Panc1 (cell line): ENCODE results near the gene CRYBG3. TPM values are rescaled to one million over a fixed set of nuclear protein-coding genes. Genes with fewer than 3 reads are reported as not detected.
A peak's percentile ranks its signal among the peaks of the same experiment; 100 is the strongest.

Source experiments
- ATAC-seq: fragments of 200-7000 bp; cut with Tn5 transposase; 2 replicates; pipeline ENCODE4 v1.9.1; 2020; ENCODE audit warnings: mild to moderate bottlenecking, moderate library complexity
- BruUV-seq: library from RNA; stranded (reverse); fragments of 400-500 nt; replicated peaks from 2 replicates; lab custom pipeline; 2021; lab: Mats Ljungman, UMichigan
- CTCF ChIA-PET: fragments of 300-600 bp; sonication (Branson Sonifier 250); formaldehyde crosslinking; loops from one replicate; lab custom pipeline; 2022; ENCODE audit warnings: antibody characterized with exemption; lab: Charles Lee
- POLR2A ChIA-PET: fragments of 300-600 bp; sonication (Branson Sonifier 250); formaldehyde crosslinking; loops from one replicate; lab custom pipeline; 2022; ENCODE audit warnings: antibody characterized with exemption; lab: Charles Lee
- DNase-seq: peaks from one replicate; pipeline ENCODE4 v3.0.0-alpha.2; 2010; ENCODE audit warnings: low read depth, low spot score
- H3K27ac ChIP-seq: 2 replicates; pipeline ENCODE4 v1.5.1; 2011; ENCODE audit warnings: mild to moderate bottlenecking, low read length, inconsistent platforms
- H3K27me3 ChIP-seq: fragments of 200-500 bp; sonication (Bioruptor generic); 2 replicates; pipeline ENCODE4 v1.6.0; 2014; ENCODE audit warnings: low read length, inconsistent platforms; ENCODE audit not compliant: control insufficient read depth, insufficient read depth
- H3K36me3 ChIP-seq: fragments of 200-500 bp; sonication (Bioruptor generic); 2 replicates; pipeline ENCODE4 v1.5.1; 2014; ENCODE audit warnings: inconsistent platforms, mild to moderate bottlenecking, low read length, moderate library complexity; ENCODE audit not compliant: control insufficient read depth, insufficient read depth
- H3K4me1 ChIP-seq: 2 replicates; pipeline ENCODE4 v1.5.1; 2011; ENCODE audit warnings: inconsistent platforms, mild to moderate bottlenecking, low read length, moderate library complexity; ENCODE audit not compliant: control insufficient read depth, insufficient read depth
- H3K4me3 ChIP-seq, 2 experiments: 2 replicates each; pipeline ENCODE4 v1.5.1; 2011 to 2012; ENCODE audit warnings: low read depth in 2 of 2, low read length in 2 of 2, mild to moderate bottlenecking in 2 of 2, inconsistent platforms in 1 of 2, moderate library complexity in 1 of 2
- H3K9me3 ChIP-seq: fragments of 200-500 bp; sonication (Bioruptor generic); 2 replicates; pipeline ENCODE4 v1.5.1; 2014; ENCODE audit warnings: low read depth, mild to moderate bottlenecking, inconsistent platforms, low read length, moderate library complexity; ENCODE audit not compliant: control insufficient read depth, insufficient read depth
- POLR2AphosphoS5 ChIP-seq: IDR thresholded peaks from 2 replicates; pipeline ENCODE4 v1.6.1; 2012; ENCODE audit warnings: mild to moderate bottlenecking, low read depth, low read length, moderate library complexity
- REST ChIP-seq, 2 experiments: IDR thresholded peaks; 2 replicates each; pipeline ENCODE4 v1.6.1; 2011 to 2012; ENCODE audit warnings: low read depth in 2 of 2, control low read depth in 1 of 2, low read length in 1 of 2, mild to moderate bottlenecking in 1 of 2, moderate library complexity in 1 of 2; ENCODE audit not compliant: insufficient read depth in 1 of 2
- SIN3A ChIP-seq: IDR thresholded peaks from 2 replicates; pipeline ENCODE4 v1.6.1; 2012; ENCODE audit warnings: low read depth, mild to moderate bottlenecking, low read length, moderate library complexity, borderline replicate concordance; ENCODE audit not compliant: insufficient read depth
- TCF7L2 ChIP-seq: IDR thresholded peaks from 2 replicates; pipeline ENCODE4 v1.6.1; 2011; ENCODE audit warnings: mild to moderate bottlenecking, low read depth, low read length, inconsistent platforms
- in situ Hi-C: cut with HindIII; loops from 2 replicates; pipeline ENCODE4 v1.10.0; 2016; ENCODE audit warnings: low sequenced_read_pairs, low pct_unique_long_range_greater_than_20kb
- intact Hi-C: fragments of 100-400 bp; cut with micrococcal nuclease; formaldehyde crosslinking; loops from one replicate; pipeline ENCODE4 v1.10.0; 2022; ENCODE audit not compliant: unreplicated experiment
- total RNA-seq: library from RNA; stranded (reverse); gene quantifications from one replicate; pipeline ENCODE4 v1.2.1, GENCODE V29; 2021; ENCODE audit not compliant: unreplicated experiment
- TF ChIP-seq, protein P1 (sequence below): fragments of 450-650 bp; IDR thresholded peaks from 2 replicates; pipeline ENCODE4 v1.5.1; 2017; ENCODE audit warnings: mild to moderate bottlenecking

Gene CRYBG3
- total RNA-seq, 1 experiment from 2014 or later: 24.6 TPM

DNA sequence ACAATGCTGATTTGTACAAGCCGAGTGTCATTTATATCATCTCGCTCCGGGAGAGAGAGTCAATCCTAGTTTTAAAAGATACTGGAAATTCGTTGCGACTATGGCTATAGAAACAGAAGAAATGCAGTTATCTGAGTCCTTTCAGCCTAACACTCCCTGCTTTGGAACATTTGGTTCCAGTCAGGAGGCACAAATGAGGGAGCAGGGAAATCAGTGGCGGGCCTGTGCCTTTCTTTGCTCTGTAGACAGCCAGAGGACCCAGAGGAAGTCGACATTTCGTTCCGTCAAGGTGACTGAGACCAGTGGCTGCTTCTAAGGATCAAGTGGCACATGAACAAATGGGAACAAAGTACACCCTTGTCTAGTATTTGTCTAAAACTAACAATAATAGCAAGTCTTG, 151.2 kb downstream of the CRYBG3 start:
- Histone ChIP-seq H3K27me3 (no peaks in the 10 kb centered on the region; the same call in 1 of the 2 replicates), H3K4me3 (peak overlapping the region; percentile 69 to 74), H3K4me1 (peaks cover 20% of the 10 kb centered on the region), H3K36me3 (no peaks in the 10 kb centered on the region), H3K9me3 (no peaks in the 10 kb centered on the region), H3K27ac (peak overlapping the region; percentile 82)
- in situ Hi-C loops (no loop called here), intact Hi-C loops (loop anchor here (5.0 kb wide), 1 partner anchor 49 kb away; no protein-coding TSS in a partner anchor)
- CTCF ChIA-PET: no interaction called here
- POLR2A ChIA-PET: no interaction called here
- DNase-seq (no peak), ATAC-seq (no peak)
- no TSS peak for BruUV-seq
- no peak for TF ChIP-seq SIN3A
- TF ChIP-seq TCF7L2: no peak

- POLR2A ChIA-PET: no interaction called here
- Histone ChIP-seq H3K4me3 (no peak overlapping the region), H3K36me3 (no peaks in the 10 kb centered on the region), H3K4me1 (peaks cover 20% of the 10 kb centered on the region), H3K27me3 (no peaks in the 10 kb centered on the region; the same call in 1 of the 2 replicates), H3K27ac (no peak overlapping the region), H3K9me3 (no peaks in the 10 kb centered on the region)
- no TSS peak for BruUV-seq
- CTCF ChIA-PET: no interaction called here
- intact Hi-C loops (loop anchor here (5.0 kb wide), 1 partner anchor 47 kb away; no protein-coding TSS in a partner anchor), in situ Hi-C loops (no loop called here)
- TF ChIP-seq, protein P1, sequence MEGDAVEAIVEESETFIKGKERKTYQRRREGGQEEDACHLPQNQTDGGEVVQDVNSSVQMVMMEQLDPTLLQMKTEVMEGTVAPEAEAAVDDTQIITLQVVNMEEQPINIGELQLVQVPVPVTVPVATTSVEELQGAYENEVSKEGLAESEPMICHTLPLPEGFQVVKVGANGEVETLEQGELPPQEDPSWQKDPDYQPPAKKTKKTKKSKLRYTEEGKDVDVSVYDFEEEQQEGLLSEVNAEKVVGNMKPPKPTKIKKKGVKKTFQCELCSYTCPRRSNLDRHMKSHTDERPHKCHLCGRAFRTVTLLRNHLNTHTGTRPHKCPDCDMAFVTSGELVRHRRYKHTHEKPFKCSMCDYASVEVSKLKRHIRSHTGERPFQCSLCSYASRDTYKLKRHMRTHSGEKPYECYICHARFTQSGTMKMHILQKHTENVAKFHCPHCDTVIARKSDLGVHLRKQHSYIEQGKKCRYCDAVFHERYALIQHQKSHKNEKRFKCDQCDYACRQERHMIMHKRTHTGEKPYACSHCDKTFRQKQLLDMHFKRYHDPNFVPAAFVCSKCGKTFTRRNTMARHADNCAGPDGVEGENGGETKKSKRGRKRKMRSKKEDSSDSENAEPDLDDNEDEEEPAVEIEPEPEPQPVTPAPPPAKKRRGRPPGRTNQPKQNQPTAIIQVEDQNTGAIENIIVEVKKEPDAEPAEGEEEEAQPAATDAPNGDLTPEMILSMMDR: no peak
- TF ChIP-seq TCF7L2: no peak
- TF ChIP-seq SIN3A: no peak
- TF ChIP-seq POLR2AphosphoS5: no peak
- TF ChIP-seq REST (IDR thresholded peaks at IDR 0.05; ENCODE audit: insufficient read depth in 1 of 2, low read depth in 2 of 2, low read length in 1 of 2): no peak
- DNase-seq (no peak), ATAC-seq (no peak)
These were observed 153.2 kb downstream of the CRYBG3 start for GRCh38 chr3:97974996-97975395.

GRCh38 chr3:97975466-97975865, 153.7 kb downstream of the CRYBG3 start:
- H3K4me1 ChIP-seq: peaks cover 15% of the 10 kb centered on the region
- no peak overlapping the region for H3K4me3 ChIP-seq
- TF ChIP-seq, protein P1: no peak; the same call in 1 of the 2 replicates
- TF ChIP-seq REST (IDR thresholded peaks at IDR 0.05; ENCODE audit: insufficient read depth in 1 of 2, low read depth in 2 of 2, low read length in 1 of 2): no peak
- no peak for TF ChIP-seq POLR2AphosphoS5
- no peak for TF ChIP-seq SIN3A
- no peak for TF ChIP-seq TCF7L2
- no TSS peak for BruUV-seq
- POLR2A ChIA-PET: no interaction called here
- intact Hi-C loops: no loop called here
- no peaks in the 10 kb centered on the region; the same call in 1 of the 2 replicates for H3K27me3 ChIP-seq
- CTCF ChIA-PET: no interaction called here
- no peak overlapping the region for H3K27ac ChIP-seq
- ATAC-seq: no peak
- DNase-seq: no peak
- H3K36me3 ChIP-seq: no peaks in the 10 kb centered on the region
- in situ Hi-C loops: no loop called here
- H3K9me3 ChIP-seq: no peaks in the 10 kb centered on the region
